Hepatocyte (in vitro differentiated cells): Measurements from ENCODE around the gene CPHXL2. TPM values are rescaled to one million over a fixed set of nuclear protein-coding genes. Genes with fewer than 3 reads are reported as not detected.

ENCODE experiments used
- DNase-seq: peaks from one replicate; pipeline ENCODE4 v3.0.0-alpha.2; 2016; ENCODE audit warnings: low spot score
- H2AFZ ChIP-seq: fragments of 200-600 bp; sonication (generic); 2 replicates; pipeline ENCODE4 v1.6.0; 2016; ENCODE audit warnings: antibody characterized with exemption, mild to moderate bottlenecking
- H3K27ac ChIP-seq: fragments of 200-600 bp; sonication (generic); 2 replicates; pipeline ENCODE4 v1.5.1; 2016; ENCODE audit warnings: mild to moderate bottlenecking
- H3K27me3 ChIP-seq: fragments of 200-600 bp; sonication (generic); 2 replicates; pipeline ENCODE4 v1.6.1; 2016
- H3K36me3 ChIP-seq: fragments of 200-600 bp; sonication (generic); replicated peaks from 2 replicates; pipeline ENCODE4 v1.5.1; 2016; ENCODE audit warnings: low read depth; ENCODE audit not compliant: insufficient read depth
- H3K4me1 ChIP-seq: fragments of 200-600 bp; sonication (generic); 2 replicates; pipeline ENCODE4 v1.5.1; 2016; ENCODE audit warnings: mild to moderate bottlenecking, moderate library complexity; ENCODE audit not compliant: insufficient read depth
- H3K4me2 ChIP-seq: fragments of 200-600 bp; sonication (generic); 2 replicates; pipeline ENCODE4 v1.6.0; 2016
- H3K4me3 ChIP-seq: fragments of 200-600 bp; sonication (generic); 2 replicates; pipeline ENCODE4 v1.5.1; 2016; ENCODE audit warnings: mild to moderate bottlenecking
- H3K79me2 ChIP-seq: fragments of 200-600 bp; sonication (generic); 2 replicates; pipeline ENCODE4 v1.6.0; 2017; ENCODE audit warnings: mild to moderate bottlenecking
- H3K9me2 ChIP-seq: fragments of 200-600 bp; sonication (generic); replicated peaks from 2 replicates; pipeline ENCODE4 v1.6.0; 2017; ENCODE audit warnings: mild to moderate bottlenecking; ENCODE audit not compliant: insufficient read depth
- H3K9me3 ChIP-seq: fragments of 200-600 bp; sonication (generic); 2 replicates; pipeline ENCODE4 v1.5.1; 2016; ENCODE audit warnings: low read depth, mild to moderate bottlenecking
- H4K20me1 ChIP-seq: fragments of 200-600 bp; sonication (generic); 2 replicates; pipeline ENCODE4 v1.6.0; 2016; ENCODE audit warnings: mild to moderate bottlenecking; ENCODE audit not compliant: insufficient read depth, poor library complexity, severe bottlenecking
- EZH2 ChIP-seq: fragments of 200-600 bp; sonication (generic); IDR thresholded peaks from 2 replicates; pipeline ENCODE4 v1.6.1; 2016; ENCODE audit warnings: antibody characterized with exemption, mild to moderate bottlenecking, borderline replicate concordance
- EZH2phosphoT487 ChIP-seq: fragments of 200-600 bp; sonication (generic); IDR thresholded peaks from one replicate; pipeline ENCODE4 v1.6.1; 2018; ENCODE audit warnings: antibody characterized with exemption, mild to moderate bottlenecking, low read depth, moderate library complexity; ENCODE audit not compliant: unreplicated experiment, severe bottlenecking
- WGBS: methylation state at CpG from one replicate; pipeline ENCODE4 v1.1.6; 2016; ENCODE audit warnings: low lambda C conversion rate; ENCODE audit errors: missing lambda C conversion rate; 5-methylcytosine and 5-hydroxymethylcytosine counted together
- polyA plus RNA-seq: library from polyadenylated mRNA; unstranded; fragments of >200 nt; fragmentation: Nextera tagmentation; extraction: Ambion mirVana; gene quantifications from 2 replicates; pipeline ENCODE4 v1.2.1, GENCODE V29; 2016
- small RNA-seq: library from RNA; depleted of rRNA; stranded (forward); fragments of <200 nt; gene quantifications from one replicate; pipeline ENCODE3, GENCODE V24; 2014
- total RNA-seq: library from RNA; depleted of rRNA; stranded (reverse); fragments of >200 nt; gene quantifications from 2 replicates; pipeline ENCODE4 v1.2.3, GENCODE V29; 2014
- TF ChIP-seq, protein P1 (sequence below): fragments of 200-600 bp; sonication (generic); IDR thresholded peaks from 2 replicates; pipeline ENCODE4 v1.5.1; 2016; ENCODE audit warnings: antibody characterized with exemption, mild to moderate bottlenecking; ENCODE audit not compliant: poor library complexity

The CPHXL2 gene
- total and polyA plus RNA-seq, 2 experiments from 2014 or later, result not detected

DNA sequence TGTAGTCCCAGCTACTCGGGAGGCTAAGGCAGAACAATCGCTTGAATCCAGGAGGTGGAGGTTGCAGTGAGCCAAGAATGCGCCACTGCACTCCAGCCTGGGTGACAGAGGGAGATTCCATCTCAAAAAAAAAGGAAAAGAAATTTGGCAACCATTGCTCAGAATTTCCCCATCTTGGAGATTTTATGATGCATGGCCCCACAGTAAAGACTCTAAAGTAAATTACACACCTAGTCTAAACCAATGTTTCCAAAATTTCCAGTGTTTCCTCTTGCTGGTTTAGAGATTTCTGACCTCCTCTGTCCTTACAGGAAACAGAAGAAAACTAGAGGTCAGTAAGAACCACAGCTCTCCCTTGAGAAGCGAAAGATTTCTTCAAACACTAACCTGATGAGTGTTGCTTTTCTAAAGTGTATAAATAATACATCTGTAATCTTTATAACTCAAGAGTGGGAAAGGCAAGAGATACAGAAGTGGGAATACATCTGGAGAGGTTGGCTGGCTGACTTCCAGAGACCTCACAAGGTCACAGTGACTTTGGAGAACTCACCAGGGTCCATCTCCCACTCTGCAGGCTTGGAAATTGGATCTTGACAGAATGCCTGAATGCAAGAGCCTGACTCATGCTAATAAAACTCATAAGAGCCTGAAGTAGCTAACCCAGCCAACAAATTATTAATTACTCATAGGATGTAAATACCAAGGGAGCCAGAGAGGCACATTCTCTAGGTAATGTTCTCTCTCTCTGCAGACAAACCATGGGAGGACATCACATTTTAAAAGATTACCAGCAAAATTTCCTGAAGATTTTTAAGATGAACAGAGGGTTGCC is 62.5 kb downstream of the CPHXL2 start:
- Histone ChIP-seq H3K79me2 (no peaks in the 10 kb centered on the region), H3K4me1 (no peaks in the 10 kb centered on the region), H3K27ac (no peak overlapping the region), H2AFZ (no peak overlapping the region), H3K36me3 (no peaks in the 10 kb centered on the region), H3K9me2 (no peaks in the 10 kb centered on the region), H3K9me3 (no peaks in the 10 kb centered on the region), H3K4me3 (no peak overlapping the region), H4K20me1 (no peaks in the 10 kb centered on the region), H3K4me2 (no peak overlapping the region), H3K27me3 (no peaks in the 10 kb centered on the region)
- TF ChIP-seq EZH2, result no peak
- TF ChIP-seq EZH2phosphoT487, result no peak
- TF ChIP-seq, protein P1, sequence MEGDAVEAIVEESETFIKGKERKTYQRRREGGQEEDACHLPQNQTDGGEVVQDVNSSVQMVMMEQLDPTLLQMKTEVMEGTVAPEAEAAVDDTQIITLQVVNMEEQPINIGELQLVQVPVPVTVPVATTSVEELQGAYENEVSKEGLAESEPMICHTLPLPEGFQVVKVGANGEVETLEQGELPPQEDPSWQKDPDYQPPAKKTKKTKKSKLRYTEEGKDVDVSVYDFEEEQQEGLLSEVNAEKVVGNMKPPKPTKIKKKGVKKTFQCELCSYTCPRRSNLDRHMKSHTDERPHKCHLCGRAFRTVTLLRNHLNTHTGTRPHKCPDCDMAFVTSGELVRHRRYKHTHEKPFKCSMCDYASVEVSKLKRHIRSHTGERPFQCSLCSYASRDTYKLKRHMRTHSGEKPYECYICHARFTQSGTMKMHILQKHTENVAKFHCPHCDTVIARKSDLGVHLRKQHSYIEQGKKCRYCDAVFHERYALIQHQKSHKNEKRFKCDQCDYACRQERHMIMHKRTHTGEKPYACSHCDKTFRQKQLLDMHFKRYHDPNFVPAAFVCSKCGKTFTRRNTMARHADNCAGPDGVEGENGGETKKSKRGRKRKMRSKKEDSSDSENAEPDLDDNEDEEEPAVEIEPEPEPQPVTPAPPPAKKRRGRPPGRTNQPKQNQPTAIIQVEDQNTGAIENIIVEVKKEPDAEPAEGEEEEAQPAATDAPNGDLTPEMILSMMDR, result no peak
- DNase-seq, result no peak
- 99% methylated on average over 4 of the region's 4 CpGs for WGBS

Small RNAs within 50 kb of the gene (small RNA-seq; reads per million reads assigned to genes)
- gene RN7SL520P, result not detected

Other genes starting within 250 kb of the CPHXL2 start
- gene CFDP1, start 243.5 kb downstream of the CPHXL2 start, total RNA-seq, result 106 and 116 TPM in 2 replicates
- 97.1 and 114 TPM in 2 replicates for gene CFDP1, start 243.5 kb downstream of the CPHXL2 start, polyA plus RNA-seq
- 42.1 and 43.6 TPM in 2 replicates for gene TMEM170A, start 212.3 kb downstream of the CPHXL2 start, total RNA-seq
- gene TMEM170A, start 212.3 kb downstream of the CPHXL2 start, polyA plus RNA-seq, result 15.0 and 21.1 TPM in 2 replicates
- gene CHST6, start 181.6 kb downstream of the CPHXL2 start, total RNA-seq, result 0.32 and 0.33 TPM in 2 replicates
- gene CHST6, start 181.6 kb downstream of the CPHXL2 start, polyA plus RNA-seq, result 0.16 and 0.37 TPM in 2 replicates
- gene CHST5, start 140.9 kb downstream of the CPHXL2 start, total RNA-seq, result 0.32 TPM in 1 of 2 replicates, not detected in the other
- gene CHST5, start 140.9 kb downstream of the CPHXL2 start, polyA plus RNA-seq, result not detected in 2 replicates
- gene TMEM231, start 120.8 kb downstream of the CPHXL2 start, total RNA-seq, result 5.4 and 14.2 TPM in 2 replicates
- 3.5 and 7.1 TPM in 2 replicates for gene TMEM231, start 120.8 kb downstream of the CPHXL2 start, polyA plus RNA-seq
- gene GABARAPL2, start 110.6 kb downstream of the CPHXL2 start, total RNA-seq, result 106 and 143 TPM in 2 replicates
- gene GABARAPL2, start 110.6 kb downstream of the CPHXL2 start, polyA plus RNA-seq, result 211 and 232 TPM in 2 replicates
- 29.5 and 37.9 TPM in 2 replicates for gene ADAT1, start 53.7 kb downstream of the CPHXL2 start, total RNA-seq
- 16.1 and 21.2 TPM in 2 replicates for gene ADAT1, start 53.7 kb downstream of the CPHXL2 start, polyA plus RNA-seq
- 120 and 126 TPM in 2 replicates for gene KARS1, start 29.3 kb downstream of the CPHXL2 start, total RNA-seq
- gene KARS1, start 29.3 kb downstream of the CPHXL2 start, polyA plus RNA-seq, result 86.6 and 112 TPM in 2 replicates
- gene TERF2IP, start 29.2 kb downstream of the CPHXL2 start, total RNA-seq, result 48.9 and 50.2 TPM in 2 replicates
- gene TERF2IP, start 29.2 kb downstream of the CPHXL2 start, polyA plus RNA-seq, result 75.2 and 78.5 TPM in 2 replicates
- not detected in 2 replicates for gene DUXB, start 24.5 kb upstream of the CPHXL2 start, total RNA-seq
- gene DUXB, start 24.5 kb upstream of the CPHXL2 start, polyA plus RNA-seq, result not detected in 2 replicates
- gene CPHXL, start 49.5 kb upstream of the CPHXL2 start, total RNA-seq, result not detected in 2 replicates
- not detected in 2 replicates for gene CPHXL, start 49.5 kb upstream of the CPHXL2 start, polyA plus RNA-seq